ENCODE results near the gene ANAPC13.

DNA sequence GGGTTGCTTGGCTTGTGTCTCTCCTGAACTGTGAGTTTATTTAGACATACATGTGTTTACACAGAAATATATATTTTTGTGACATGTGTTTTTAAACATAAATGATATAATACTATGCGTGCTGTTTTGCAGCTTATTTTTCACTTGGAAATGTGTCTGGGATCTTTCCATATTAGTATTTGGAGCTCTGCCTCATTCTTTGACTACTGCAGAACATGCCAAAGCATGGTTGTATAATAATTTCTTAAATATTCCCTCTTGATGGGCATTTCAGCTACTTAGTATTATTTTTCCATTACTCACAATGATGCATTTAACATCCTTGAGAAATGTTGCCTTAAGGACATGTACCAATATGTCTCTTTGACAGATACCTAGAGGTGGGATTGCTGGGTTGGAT lies 19.5 kb downstream of the ANAPC13 start:
- TF ChIP-seq, protein P1, sequence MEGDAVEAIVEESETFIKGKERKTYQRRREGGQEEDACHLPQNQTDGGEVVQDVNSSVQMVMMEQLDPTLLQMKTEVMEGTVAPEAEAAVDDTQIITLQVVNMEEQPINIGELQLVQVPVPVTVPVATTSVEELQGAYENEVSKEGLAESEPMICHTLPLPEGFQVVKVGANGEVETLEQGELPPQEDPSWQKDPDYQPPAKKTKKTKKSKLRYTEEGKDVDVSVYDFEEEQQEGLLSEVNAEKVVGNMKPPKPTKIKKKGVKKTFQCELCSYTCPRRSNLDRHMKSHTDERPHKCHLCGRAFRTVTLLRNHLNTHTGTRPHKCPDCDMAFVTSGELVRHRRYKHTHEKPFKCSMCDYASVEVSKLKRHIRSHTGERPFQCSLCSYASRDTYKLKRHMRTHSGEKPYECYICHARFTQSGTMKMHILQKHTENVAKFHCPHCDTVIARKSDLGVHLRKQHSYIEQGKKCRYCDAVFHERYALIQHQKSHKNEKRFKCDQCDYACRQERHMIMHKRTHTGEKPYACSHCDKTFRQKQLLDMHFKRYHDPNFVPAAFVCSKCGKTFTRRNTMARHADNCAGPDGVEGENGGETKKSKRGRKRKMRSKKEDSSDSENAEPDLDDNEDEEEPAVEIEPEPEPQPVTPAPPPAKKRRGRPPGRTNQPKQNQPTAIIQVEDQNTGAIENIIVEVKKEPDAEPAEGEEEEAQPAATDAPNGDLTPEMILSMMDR (IDR thresholded peaks at IDR 0.05) = no peak
- TF ChIP-seq EZH2 (IDR thresholded peaks at IDR 0.05) (no peak), EZH2phosphoT487 (IDR thresholded peaks at IDR 0.05) (no peak)
